GM20000 (cell line): ENCODE results near the gene KHSRP.

Experiments used
- DNase-seq: peaks from one replicate; pipeline ENCODE4 v3.0.0; 2012; ENCODE audit warnings: low spot score
- CTCF ChIP-seq: IDR thresholded peaks from 2 replicates; pipeline ENCODE4 v1.5.1; 2012; ENCODE audit warnings: mild to moderate bottlenecking, control low read depth; ENCODE audit errors: extremely low read depth, missing control alignments

KHSRP gene

GRCh38 chr19:6373813-6374108 is 50.9 kb downstream of the KHSRP start:
- DNase-seq: no peak
- no peak for TF ChIP-seq CTCF

- peak; percentile 98 for DNase-seq
- TF ChIP-seq CTCF: no peak
Measured at GRCh38 chr19:6373096-6373812, 51.4 kb downstream of the KHSRP start.

GRCh38 chr19:6372594-6373095 is 52.0 kb downstream of the KHSRP start, which contains the start of gene ALKBH7:
Gene ALKBH7, plus strand, starts transcription at chr19:6372794. Its CDS starts 27 bp downstream, at chr19:6372821.
- TF ChIP-seq CTCF: no peak
- DNase-seq: peak; percentile 95

GRCh38 chr19:6364353-6364752 is 60.3 kb downstream of the KHSRP start:
- TF ChIP-seq CTCF: no peak
- no peak for DNase-seq
